Motor neuron (in vitro differentiated cells): ENCODE measurements around the gene NT5DC2. TPM values are rescaled to one million over a fixed set of nuclear protein-coding genes. Genes with fewer than 3 reads are reported as not detected.

Experiments used
- ATAC-seq, 8 experiments: fragments of 200-7000 bp; cut with Tn5 transposase; replicated peaks in 6 of 8; 2 replicates each; pipeline ENCODE4 v1.8.0; 2021; ENCODE audit warnings: mild to moderate bottlenecking in 8 of 8, moderate library complexity in 8 of 8
- H3K27ac ChIP-seq, 2 donors: fragments of 250-450 bp; sonication (Bioruptor Pico); 2 replicates each; pipeline ENCODE4 v1.9.0; 2021; ENCODE audit warnings: antibody characterized with exemption in 2 of 2, mild to moderate bottlenecking in 2 of 2, moderate library complexity in 1 of 2
- H3K4me1 ChIP-seq, 2 donors: fragments of 250-450 bp; sonication (Bioruptor Pico); replicated peaks in 1 of 2; 2 replicates each; pipeline ENCODE4 v1.6.1; 2021; ENCODE audit warnings: antibody characterized with exemption in 2 of 2, mild to moderate bottlenecking in 2 of 2, moderate library complexity in 1 of 2
- H3K4me3 ChIP-seq, 5 donors: fragments of 250-450 bp; sonication (Bioruptor Pico); 2 replicates each; pipeline ENCODE4 v1.9.0; 2021; ENCODE audit warnings: antibody characterized with exemption in 5 of 5, mild to moderate bottlenecking in 5 of 5, moderate library complexity in 4 of 5
- WGBS, 10 experiments: fragments of 450-650 bp; shearing (Covaris generic); methylation state at CpG; one replicate each; pipeline ENCODE4 v1.0.0; 2022; 5-methylcytosine and 5-hydroxymethylcytosine counted together
- in situ Hi-C, 9 experiments: fragments of 400-800 bp; cut with MboI; loops; one replicate each; pipeline ENCODE4 v1.15.0; 2021; ENCODE audit warnings: low sequenced_read_pairs in 9 of 9, low pct_unique_long_range_greater_than_20kb in 2 of 9; ENCODE audit not compliant: unreplicated experiment in 9 of 9
- total RNA-seq, 8 experiments: library from RNA; unstranded; fragments of 300-600 nt; gene quantifications; 2 replicates each; pipeline versions ENCODE4 v1.2.3 to v1.2.4, GENCODE V29; 2022

NT5DC2 gene
- total RNA-seq, 8 experiments from 2014 or later, result 13.3 to 156 (median 91.7) TPM

DNA sequence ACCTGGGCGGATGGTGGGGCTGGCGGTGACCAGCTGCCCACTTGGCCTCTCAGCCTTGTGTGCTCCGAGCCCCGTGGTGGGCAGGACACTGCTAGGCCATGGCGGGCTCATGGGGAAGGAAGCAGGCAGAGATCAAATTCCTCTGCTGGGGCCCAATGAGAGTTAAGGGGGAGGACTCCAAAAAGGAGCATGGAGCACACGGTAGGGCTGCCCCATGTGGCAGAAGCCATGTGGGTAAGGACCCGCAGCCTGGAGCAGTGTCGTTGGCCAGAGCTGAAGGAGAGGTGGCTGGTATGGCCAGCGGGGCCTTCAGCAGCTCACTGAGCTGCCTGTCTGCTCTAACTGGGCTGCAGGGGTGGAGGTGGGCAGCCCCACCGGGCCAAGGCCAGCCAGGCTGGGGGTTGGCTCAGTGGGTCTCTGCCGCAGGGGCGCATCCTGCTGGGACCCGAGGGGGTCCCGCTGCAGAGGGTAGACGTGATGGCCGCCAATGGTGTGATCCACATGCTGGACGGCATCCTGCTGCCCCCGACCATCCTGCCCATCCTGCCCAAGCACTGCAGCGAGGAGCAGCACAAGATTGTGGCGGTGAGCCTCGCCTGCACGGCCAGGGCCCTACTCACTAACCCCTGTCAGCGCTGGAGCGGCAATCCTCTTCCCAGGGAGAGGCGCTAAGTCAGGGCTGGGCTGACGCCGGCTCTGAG is 27.2 kb downstream of the NT5DC2 start:
- in situ Hi-C loops, result no loop called here
- Histone ChIP-seq H3K4me3 (no peak overlapping the region), H3K4me1 (peaks cover 4 to 8% of the 10 kb centered on the region in 2 donors), H3K27ac (no peak overlapping the region)
- no peak for ATAC-seq
- WGBS, 10 experiments, result 63 to 100% (median 88%) methylated on average over 2 to 17 of the region's 27 CpGs; no CpG with 5 or more reads in 6 of the 10 experiments

DNA sequence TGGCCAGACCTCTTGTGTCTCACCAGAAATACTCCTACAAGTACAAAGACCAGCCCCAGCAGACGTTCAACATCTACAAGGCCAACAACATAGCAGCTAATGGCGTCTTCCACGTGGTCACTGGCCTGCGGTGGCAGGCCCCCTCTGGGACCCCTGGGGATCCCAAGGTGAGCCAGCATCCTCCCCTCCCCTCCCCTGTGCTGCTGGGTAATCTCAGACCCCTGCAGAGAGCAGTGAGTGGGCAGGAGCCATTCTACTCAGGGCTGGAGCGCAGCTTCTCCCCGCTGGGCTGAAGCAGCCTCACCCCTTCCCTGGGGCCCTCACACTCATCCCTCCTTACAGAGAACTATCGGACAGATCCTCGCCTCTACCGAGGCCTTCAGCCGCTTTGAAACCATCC is 28.7 kb downstream of the NT5DC2 start:
- ATAC-seq, result no peak
- Histone ChIP-seq H3K27ac (no peak overlapping the region), H3K4me3 (no peak overlapping the region), H3K4me1 (peaks cover 4 to 8% of the 10 kb centered on the region in 2 donors)
- in situ Hi-C loops, result no loop called here
- WGBS, 10 experiments, result 90 to 100% (median 100%) methylated on average over 1 to 4 of the region's 10 CpGs; no CpG with 5 or more reads in 7 of the 10 experiments

DNA sequence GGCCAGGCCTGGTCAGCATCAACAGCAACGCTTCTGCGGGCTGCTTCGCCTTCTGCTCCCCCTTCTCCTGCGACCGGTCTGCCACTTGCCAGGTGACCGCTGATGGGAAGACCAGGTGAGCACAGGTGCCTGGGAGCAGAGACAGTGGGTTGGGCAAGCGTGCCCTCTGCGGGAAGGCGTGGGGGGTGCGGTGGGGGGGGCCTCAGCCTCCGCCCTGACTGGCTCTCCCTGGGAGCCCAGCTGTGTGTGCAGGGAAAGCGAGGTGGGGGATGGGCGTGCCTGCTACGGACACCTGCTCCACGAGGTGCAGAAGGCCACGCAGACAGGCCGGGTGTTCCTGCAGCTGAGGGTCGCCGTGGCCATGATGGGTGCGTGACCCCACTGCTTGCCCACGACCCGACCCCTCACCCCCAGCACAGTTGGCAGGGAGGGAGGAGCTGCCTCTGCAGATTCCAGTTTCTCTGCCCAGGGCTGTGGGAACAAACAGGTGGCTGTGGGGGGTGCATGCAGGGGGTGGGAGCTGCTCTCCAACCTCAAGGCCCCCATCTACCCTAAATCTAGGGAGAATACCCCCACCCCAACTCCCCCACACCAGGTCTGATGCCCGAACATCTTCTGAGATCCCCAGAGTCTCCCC is 29.8 kb downstream of the NT5DC2 start:
- Histone ChIP-seq H3K27ac (no peak overlapping the region), H3K4me3 (no peak overlapping the region), H3K4me1 (peaks cover 4 to 8% of the 10 kb centered on the region in 2 donors)
- WGBS, 10 experiments, result 40% methylated on average over 1 of the region's 23 CpGs; no CpG with 5 or more reads in 9 of the 10 experiments
- in situ Hi-C loops, result no loop called here
- peak in 1 of 8 experiments; percentile 12 for ATAC-seq

GRCh38 chr3:52502808-52503350 is 30.8 kb downstream of the NT5DC2 start:
- Histone ChIP-seq H3K27ac (no peak overlapping the region), H3K4me3 (no peak overlapping the region), H3K4me1 (peaks cover 4 to 8% of the 10 kb centered on the region in 2 donors)
- WGBS, 10 experiments, result 17 to 20% methylated on average over 1 of the region's 11 CpGs; no CpG with 5 or more reads in 8 of the 10 experiments
- ATAC-seq, result peak in 1 of 8 experiments; percentile 7
- in situ Hi-C loops, result no loop called here

GRCh38 chr3:52502001-52502400 is 31.7 kb downstream of the NT5DC2 start:
- H3K4me3 ChIP-seq, result no peak overlapping the region
- H3K27ac ChIP-seq, result no peak overlapping the region
- WGBS, 10 experiments, result 90 to 100% (median 100%) methylated on average over 1 to 3 of the region's 11 CpGs; no CpG with 5 or more reads in 7 of the 10 experiments
- in situ Hi-C loops, result no loop called here
- peaks cover 4 to 8% of the 10 kb centered on the region in 2 donors for H3K4me1 ChIP-seq
- ATAC-seq, result no peak

- Histone ChIP-seq H3K4me1 (peaks cover 4 to 8% of the 10 kb centered on the region in 2 donors), H3K4me3 (no peak overlapping the region), H3K27ac (no peak overlapping the region)
- in situ Hi-C loops, result no loop called here
- ATAC-seq, result no peak
- WGBS, 10 experiments, result 60 to 87% methylated on average over 1 to 5 of the region's 11 CpGs; no CpG with 5 or more reads in 8 of the 10 experiments
These were observed 32.6 kb downstream of the NT5DC2 start for GRCh38 chr3:52501046-52501445.

DNA sequence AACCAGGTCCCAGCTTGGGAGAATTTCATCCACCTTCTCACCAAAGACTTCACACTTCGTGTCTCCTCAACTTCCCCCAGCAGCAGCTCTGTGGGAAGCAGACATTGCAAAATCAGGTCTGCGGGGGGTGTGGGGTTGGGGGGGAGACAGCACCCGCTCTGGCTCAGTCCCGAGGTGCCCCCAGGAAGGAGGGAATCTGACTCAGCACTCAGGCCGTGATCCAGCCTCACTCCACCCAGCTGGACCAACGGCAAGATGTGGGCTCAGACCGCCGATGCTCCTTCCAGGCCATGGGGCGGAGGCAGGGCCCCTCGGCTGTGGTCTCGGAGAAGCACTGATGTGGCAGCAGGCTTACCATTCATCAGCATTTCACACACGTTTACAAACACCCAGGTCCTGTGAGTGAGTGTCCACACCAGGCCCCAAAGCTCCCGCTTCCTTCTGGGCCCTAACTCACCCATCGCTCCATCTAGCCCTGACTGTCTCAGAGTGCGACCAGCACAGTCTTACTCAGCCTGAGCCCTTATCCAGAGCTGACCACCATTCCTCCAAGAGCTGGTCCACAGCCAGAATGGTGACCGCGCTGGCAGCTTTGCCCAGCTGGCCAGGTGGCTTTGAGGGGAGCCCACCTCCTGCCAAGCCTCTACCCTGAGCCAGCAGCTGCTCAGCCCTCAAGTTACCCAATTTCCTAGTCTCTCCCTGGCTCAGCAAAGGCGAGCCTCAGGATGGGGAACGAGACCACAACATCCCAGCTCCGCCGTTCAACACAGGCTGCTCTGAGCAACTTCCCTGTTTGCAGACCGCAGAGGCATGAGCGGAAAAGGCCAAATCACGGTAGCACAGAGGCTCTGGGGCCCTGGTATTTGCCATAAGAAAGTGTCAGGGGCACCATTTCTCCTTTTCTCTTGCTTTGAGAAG is 35.3 kb downstream of the NT5DC2 start:
- Histone ChIP-seq H3K27ac (no peak overlapping the region), H3K4me1 (no peaks in the 10 kb centered on the region), H3K4me3 (no peak overlapping the region)
- peak in 6 of 8 experiments; percentile 12 to 50 (median 16) for ATAC-seq
- in situ Hi-C loops, result no loop called here
- WGBS, 10 experiments, result 68 to 100% (median 70%) methylated on average over 1 to 6 of the region's 24 CpGs; no CpG with 5 or more reads in 4 of the 10 experiments

DNA sequence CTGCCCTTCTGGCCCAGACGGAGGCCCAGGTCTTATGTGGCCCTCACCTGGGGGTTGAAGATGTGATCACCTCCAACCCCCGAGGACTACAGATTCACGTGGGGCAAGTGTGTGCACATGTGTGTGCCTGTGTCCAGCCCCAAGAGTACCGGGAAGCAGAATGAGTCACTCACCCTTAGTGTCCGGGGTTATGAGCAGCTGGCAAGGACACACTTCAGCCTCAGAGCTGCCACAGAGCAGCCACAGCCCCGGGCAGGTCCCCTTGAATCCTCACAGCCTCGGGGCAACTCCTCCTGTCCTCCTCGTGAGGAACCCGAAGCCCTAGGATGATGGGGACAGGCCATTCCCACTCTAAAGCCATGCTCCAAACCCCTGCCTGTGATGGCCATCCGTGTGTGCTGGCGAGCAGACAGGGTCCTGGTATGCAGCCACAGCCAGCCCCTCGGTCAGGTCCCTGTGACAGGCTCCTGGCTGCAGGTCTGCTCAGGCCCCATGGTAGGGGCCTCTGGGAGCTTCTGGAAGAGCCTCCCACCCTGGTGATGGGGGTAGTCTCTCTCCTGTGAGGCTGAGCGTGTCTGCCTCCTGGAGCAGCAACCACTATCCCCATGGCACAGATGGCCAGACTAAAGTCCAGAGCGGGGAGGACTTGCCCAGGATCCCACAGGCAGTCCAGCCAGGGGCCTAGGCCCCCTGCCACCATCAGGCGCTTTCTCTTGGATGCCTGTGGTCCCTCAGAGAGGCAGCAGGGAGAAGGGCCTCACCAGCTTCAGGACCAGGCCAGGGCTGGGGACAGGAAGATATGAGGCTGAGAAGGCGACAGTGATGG is 37.7 kb downstream of the NT5DC2 start:
- WGBS, 10 experiments, result 39 to 100% (median 95%) methylated on average over 1 to 3 of the region's 16 CpGs; no CpG with 5 or more reads in 4 of the 10 experiments
- in situ Hi-C loops, result no loop called here
- Histone ChIP-seq H3K4me1 (no peaks in the 10 kb centered on the region), H3K4me3 (no peak overlapping the region), H3K27ac (no peak overlapping the region)
- ATAC-seq, result peak; percentile 8 to 85 (median 36)

- ATAC-seq, result peak in 5 of 8 experiments; percentile 2 to 20 (median 4)
- in situ Hi-C loops, result no loop called here
- no peak within 1 kb of the TSS for H3K4me3 ChIP-seq
- 67 to 88% (median 84%) methylated on average over 7 to 10 of the region's 25 CpGs; no CpG with 5 or more reads in 7 of the 10 experiments for WGBS, 10 experiments
- no peaks in the 10 kb centered on the region for H3K4me1 ChIP-seq
- no peak within 1 kb of the TSS for H3K27ac ChIP-seq
These were observed 38.7 kb downstream of the NT5DC2 start, which contains the start of gene STAB1 for GRCh38 chr3:52494886-52495495. Gene STAB1, plus strand, starts transcription at chr3:52495338. Its CDS starts 76 bp downstream, at chr3:52495414.

DNA sequence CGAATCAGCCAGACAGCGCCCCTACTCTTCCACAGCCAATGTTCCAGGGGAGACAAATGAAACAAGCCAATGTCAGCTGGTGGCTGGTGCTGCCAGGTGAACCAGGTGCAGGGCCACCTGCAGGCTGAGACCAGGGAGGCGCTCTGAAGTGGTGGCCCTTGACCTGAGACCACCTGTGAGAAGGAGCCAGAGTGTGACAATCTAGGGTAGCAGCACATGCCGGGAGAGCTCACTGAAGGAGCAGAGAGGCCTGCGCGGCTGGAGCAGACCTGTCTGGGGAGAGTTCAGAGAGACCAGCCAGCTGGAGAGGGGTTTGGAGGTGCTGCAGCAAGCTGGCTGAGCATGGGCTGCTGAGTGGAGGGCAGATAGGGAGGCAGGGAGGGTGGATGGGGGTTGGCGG is 39.2 kb downstream of the NT5DC2 start:
- WGBS, 10 experiments, result 60% methylated on average over 1 of the region's 7 CpGs; no CpG with 5 or more reads in 9 of the 10 experiments
- peak in 1 of 8 experiments; percentile 8 for ATAC-seq
- Histone ChIP-seq H3K4me3 (no peak overlapping the region), H3K4me1 (no peaks in the 10 kb centered on the region), H3K27ac (no peak overlapping the region)
- in situ Hi-C loops, result no loop called here

DNA sequence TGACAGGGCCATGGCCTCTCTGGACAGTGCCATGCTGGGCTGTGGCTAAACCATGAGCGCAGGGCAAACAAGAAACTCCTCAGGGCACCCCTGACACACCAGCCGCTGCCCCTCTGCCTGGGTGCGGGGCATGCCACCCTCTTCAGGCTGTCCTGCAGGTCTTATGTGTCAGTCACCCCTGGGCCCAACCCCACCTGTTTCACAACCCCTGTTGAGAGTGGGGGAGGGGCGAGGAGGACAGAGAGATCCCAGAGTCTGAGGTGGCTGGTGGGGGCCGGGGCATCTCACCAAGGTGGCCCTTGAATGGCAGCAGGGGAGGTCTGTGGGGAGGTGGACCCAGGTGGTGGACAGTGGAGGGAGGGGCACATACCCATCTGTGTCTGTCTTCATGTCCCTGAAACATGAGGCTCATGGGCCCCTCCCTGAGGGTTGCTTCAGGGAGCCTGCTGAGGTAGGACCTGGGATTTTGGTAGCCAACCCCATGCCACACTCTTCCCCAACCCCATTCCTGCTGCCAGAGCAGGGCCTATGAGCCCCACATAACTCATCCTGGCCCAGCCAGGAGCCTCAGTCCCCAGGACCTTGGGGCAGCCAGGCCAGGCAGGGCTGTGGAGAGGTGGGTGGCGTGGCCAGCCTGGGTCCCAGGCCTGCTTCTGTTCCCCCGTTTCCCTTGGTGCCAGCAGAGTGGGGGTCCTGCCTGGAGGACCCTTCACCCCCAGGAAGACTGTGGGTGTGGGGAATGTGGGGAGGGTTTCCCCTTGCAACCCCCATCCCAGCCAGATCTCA is 40.2 kb downstream of the NT5DC2 start:
- Histone ChIP-seq H3K4me1 (no peaks in the 10 kb centered on the region), H3K4me3 (no peak overlapping the region), H3K27ac (no peak overlapping the region)
- WGBS, 10 experiments, result 100% methylated on average over 1 of the region's 7 CpGs; no CpG with 5 or more reads in 7 of the 10 experiments
- in situ Hi-C loops, result no loop called here
- ATAC-seq, result peak in 1 of 8 experiments; percentile 11
